Measurements from ENCODE around the gene MLH3. TPM values are rescaled to one million over a fixed set of nuclear protein-coding genes. Genes with fewer than 3 reads are reported as not detected.

Gene MLH3
- total and polyA plus RNA-seq, 2 of the 13 experiments (the other 11 are each of a cell fraction or from before 2014, with no cell fraction given): 14.4 to 24.8 TPM

GRCh38 chr14:75094896-75095295, 43.6 kb upstream of the MLH3 start:
- H3K36me3 ChIP-seq (replicated peaks in 1 of 2; ENCODE audit: control insufficient read depth in 1 of 2, insufficient read depth in 2 of 2, low read length in 2 of 2): peaks cover 10 to 56% of the 10 kb centered on the region in 2 experiments
- TF ChIP-seq NCOR1 (IDR thresholded peaks at IDR 0.05; ENCODE audit: borderline replicate concordance, low read length) (no peak), ZNF816 (CRISPR knock-in tag; IDR thresholded peaks at IDR 0.05; ENCODE audit: borderline replicate concordance) (no peak), GZF1 (CRISPR knock-in tag; IDR thresholded peaks at IDR 0.05) (no peak), IKZF4 (CRISPR knock-in tag; IDR thresholded peaks at IDR 0.05; ENCODE audit: borderline replicate concordance, low read depth, not compliant biosample characterization) (no peak), RFXAP (CRISPR knock-in tag; IDR thresholded peaks at IDR 0.05; ENCODE audit: borderline replicate concordance) (no peak), ZNF382 (CRISPR knock-in tag; IDR thresholded peaks at IDR 0.05; ENCODE audit: borderline replicate concordance) (no peak), ZNF318 (CRISPR knock-in tag; IDR thresholded peaks at IDR 0.05) (no peak), SOX6 (IDR thresholded peaks at IDR 0.05) (no peak), SOX6 (CRISPR knock-in tag; IDR thresholded peaks at IDR 0.05) (no peak), FIP1L1 (IDR thresholded peaks at IDR 0.05; ENCODE audit: borderline replicate concordance, insufficient read depth, low read depth, low read length) (no peak), SATB2 (CRISPR knock-in tag; IDR thresholded peaks at IDR 0.05) (no peak), ZNF225 (CRISPR knock-in tag; IDR thresholded peaks at IDR 0.05) (no peak), FOSL1 (CRISPR knock-in tag; IDR thresholded peaks at IDR 0.05; ENCODE audit: borderline replicate concordance) (no peak), FOXA3 (CRISPR knock-in tag; IDR thresholded peaks at IDR 0.05) (no peak)
- TF ChIP-seq, protein P1, sequence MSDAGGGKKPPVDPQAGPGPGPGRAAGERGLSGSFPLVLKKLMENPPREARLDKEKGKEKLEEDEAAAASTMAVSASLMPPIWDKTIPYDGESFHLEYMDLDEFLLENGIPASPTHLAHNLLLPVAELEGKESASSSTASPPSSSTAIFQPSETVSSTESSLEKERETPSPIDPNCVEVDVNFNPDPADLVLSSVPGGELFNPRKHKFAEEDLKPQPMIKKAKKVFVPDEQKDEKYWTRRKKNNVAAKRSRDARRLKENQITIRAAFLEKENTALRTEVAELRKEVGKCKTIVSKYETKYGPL (CRISPR knock-in tag; IDR thresholded peaks at IDR 0.05): no peak
- TF ChIP-seq, protein P2, sequence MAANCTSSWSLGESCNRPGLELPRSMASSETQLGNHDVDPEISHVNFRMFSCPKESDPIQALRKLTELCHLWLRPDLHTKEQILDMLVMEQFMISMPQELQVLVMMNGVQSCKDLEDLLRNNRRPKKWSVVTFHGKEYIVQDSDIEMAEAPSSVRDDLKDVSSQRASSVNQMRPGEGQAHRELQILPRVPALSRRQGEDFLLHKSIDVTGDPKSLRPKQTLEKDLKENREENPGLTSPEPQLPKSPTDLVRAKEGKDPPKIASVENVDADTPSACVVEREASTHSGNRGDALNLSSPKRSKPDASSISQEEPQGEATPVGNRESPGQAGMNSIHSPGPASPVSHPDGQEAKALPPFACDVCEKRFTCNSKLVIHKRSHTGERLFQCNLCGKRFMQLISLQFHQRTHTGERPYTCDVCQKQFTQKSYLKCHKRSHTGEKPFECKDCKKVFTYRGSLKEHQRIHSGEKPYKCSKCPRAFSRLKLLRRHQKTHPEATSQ (CRISPR knock-in tag; IDR thresholded peaks at IDR 0.05; ENCODE audit: borderline replicate concordance): no peak

More at GRCh38 chr14:75094896-75095295, 43.6 kb upstream of the MLH3 start:
- no peaks in the 10 kb centered on the region for H3K9me3 ChIP-seq (ENCODE audit: low read length)
- in situ Hi-C loops (cut with HindIII; ENCODE audit: extremely low pct_ligation_motif_present, low pct_unique_long_range_greater_than_20kb): loop anchor here (5.0 kb wide), 1 partner anchor 183 kb away; no protein-coding TSS in a partner anchor
- 98% methylated on average over 3 of the region's 3 CpGs for WGBS (ENCODE audit: low lambda C conversion rate)
- H3K4me1 ChIP-seq (ENCODE audit: insufficient read depth, low read length): no peaks in the 10 kb centered on the region
- H4K20me1 ChIP-seq (ENCODE audit: insufficient read depth, low read length): no peaks in the 10 kb centered on the region
- DNase-seq (ENCODE audit: low spot score) (no peak), ATAC-seq (no peak), FAIRE-seq (no peak)
- H2AFZ ChIP-seq (ENCODE audit: low read length): no peak overlapping the region
- no peak overlapping the region for H3K4me3 ChIP-seq (replicated peaks in 1 of 3; ENCODE audit: insufficient read depth in 1 of 3, low read depth in 2 of 3, low read length in 3 of 3)
- H3K79me2 ChIP-seq (ENCODE audit: insufficient read depth, low read length): no peaks in the 10 kb centered on the region
- H3K27me3 ChIP-seq (ENCODE audit: control insufficient read depth in 1 of 2, insufficient read depth in 2 of 2, low read length in 2 of 2): no peaks in the 10 kb centered on the region
- no peak overlapping the region for H3K4me2 ChIP-seq (ENCODE audit: low read depth, low read length)
- intact Hi-C loops (cut with micrococcal nuclease; ENCODE audit: unreplicated experiment): no loop called here
- H3K27ac ChIP-seq (ENCODE audit: extremely low read length, insufficient read depth, low read length): no peak overlapping the region
- POLR2A ChIA-PET: no interaction called here
- no TSS peak for BruUV-seq (replicated peaks)
- H3K9ac ChIP-seq (ENCODE audit: insufficient read depth, low read depth, low read length): no peak overlapping the region
- CTCF ChIA-PET (ENCODE audit: low intra/inter-chr PET ratio, low total read pairs): no interaction called here

All from HepG2 (cell line).